HUES64 (cell line): ENCODE measurements around the gene ARHGAP44.

Source experiments
- H3K27ac ChIP-seq: 2 replicates; pipeline ENCODE4 v1.7.0; 2013; ENCODE audit warnings: low read depth, low read length, inconsistent platforms
- H3K27me3 ChIP-seq: 2 replicates; pipeline ENCODE4 v1.6.1; 2013; ENCODE audit warnings: mild to moderate bottlenecking, low read length; ENCODE audit not compliant: insufficient read depth
- H3K36me3 ChIP-seq: 2 replicates; pipeline ENCODE4 v1.6.1; 2013; ENCODE audit warnings: mild to moderate bottlenecking, low read length; ENCODE audit not compliant: insufficient read depth
- H3K4me1 ChIP-seq: 2 replicates; pipeline ENCODE4 v1.6.1; 2013; ENCODE audit warnings: mild to moderate bottlenecking, low read length, moderate library complexity; ENCODE audit not compliant: insufficient read depth
- H3K4me3 ChIP-seq: 2 replicates; pipeline ENCODE4 v1.5.1; 2013; ENCODE audit warnings: mild to moderate bottlenecking, low read length, moderate library complexity
- H3K9ac ChIP-seq: 2 replicates; pipeline ENCODE4 v1.6.1; 2013; ENCODE audit warnings: mild to moderate bottlenecking, low read depth, low read length
- H3K9me3 ChIP-seq: 2 replicates; pipeline ENCODE4 v1.6.1; 2013; ENCODE audit warnings: low read depth, low read length; ENCODE audit not compliant: insufficient read depth
- WGBS: fragments of 150-250, 120-280 bp; methylation state at CpG from one replicate; pipeline ENCODE4 v1.1.7; 2013; ENCODE audit warnings: missing lambda C conversion rate; 5-methylcytosine and 5-hydroxymethylcytosine counted together

ARHGAP44 gene

DNA sequence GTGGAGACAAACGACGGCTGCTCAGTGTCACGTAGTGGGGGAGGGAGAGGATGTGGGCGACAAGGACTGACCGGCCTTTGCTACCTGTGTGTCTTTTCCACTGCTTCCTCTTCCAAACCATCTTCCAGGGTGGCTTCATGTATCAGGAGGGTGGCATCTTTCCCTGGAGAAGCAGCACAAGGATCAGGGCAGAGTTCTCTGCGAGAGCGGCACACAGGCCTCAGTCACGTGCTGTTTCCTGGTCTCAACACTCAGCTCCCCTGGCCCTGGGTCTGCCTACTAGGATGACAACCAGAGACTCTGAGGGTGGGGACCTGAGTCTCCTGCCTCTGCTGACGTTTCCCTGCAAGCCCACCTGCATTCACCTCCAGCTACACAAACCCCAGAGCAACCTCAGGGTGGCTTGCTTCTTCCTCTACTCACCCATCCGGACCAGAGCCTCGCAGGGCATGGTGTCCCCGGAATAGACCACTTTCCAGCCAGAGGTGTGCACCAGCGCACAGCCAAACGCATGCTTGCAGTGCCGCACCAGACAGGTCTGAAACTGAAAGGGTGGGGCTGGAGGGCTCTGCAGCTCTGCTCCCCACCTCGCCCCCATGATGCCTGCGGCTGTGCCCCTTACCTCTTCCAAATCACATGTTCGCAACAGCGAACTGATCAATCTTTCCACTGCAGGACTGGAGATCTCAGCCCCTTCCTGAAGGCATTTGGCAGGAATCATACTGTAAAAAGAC is 205.2 kb downstream of the ARHGAP44 start:
- H3K4me3 ChIP-seq: no peak overlapping the region
- no peak overlapping the region for H3K9ac ChIP-seq
- WGBS: 96% methylated on average over 18 of the region's 19 CpGs
- H3K4me1 ChIP-seq: no peaks in the 10 kb centered on the region
- no peaks in the 10 kb centered on the region for H3K27me3 ChIP-seq
- H3K27ac ChIP-seq: no peak overlapping the region
- H3K9me3 ChIP-seq: no peaks in the 10 kb centered on the region
- peaks cover 96% of the 10 kb centered on the region for H3K36me3 ChIP-seq

DNA sequence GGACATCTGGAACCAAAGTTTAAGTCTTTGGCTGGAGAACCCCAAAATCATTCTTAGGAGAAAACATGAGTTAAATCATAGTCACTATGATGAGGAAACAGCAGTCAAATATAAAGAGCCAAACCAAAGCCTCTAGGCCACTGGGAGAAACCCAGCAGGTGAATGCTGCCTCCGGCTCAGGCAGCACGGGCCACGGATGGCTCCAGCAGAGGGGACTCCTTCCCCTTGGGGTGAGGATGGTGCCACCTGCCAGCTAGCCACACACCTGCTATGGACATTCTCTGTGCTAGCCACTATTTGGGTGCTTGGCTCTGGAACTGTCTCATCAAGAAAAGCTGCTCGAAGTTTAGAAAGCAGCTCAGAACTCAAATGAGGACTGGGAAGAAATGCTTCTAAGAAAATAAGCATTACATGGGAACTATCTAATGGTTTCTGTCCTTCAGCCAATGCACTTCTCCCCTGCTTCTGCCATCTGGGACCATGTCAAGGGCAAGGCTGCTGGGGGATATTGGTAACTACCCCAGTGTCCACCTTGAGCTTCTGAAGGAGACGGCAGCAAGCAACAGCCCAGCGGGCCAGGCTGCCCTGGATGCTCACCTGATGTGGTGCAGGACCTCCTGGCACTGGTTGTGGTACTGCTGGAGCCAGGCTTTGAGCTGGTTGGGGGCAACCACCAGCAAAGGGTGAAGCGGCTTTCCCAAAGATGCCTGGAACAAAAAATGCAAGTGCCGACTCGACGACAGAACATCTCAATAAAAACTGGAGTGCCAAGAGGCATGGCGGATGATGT is 206.0 kb downstream of the ARHGAP44 start:
- H3K36me3 ChIP-seq: peaks cover 100% of the 10 kb centered on the region
- no peak overlapping the region for H3K9ac ChIP-seq
- H3K9me3 ChIP-seq: no peaks in the 10 kb centered on the region
- no peak overlapping the region for H3K27ac ChIP-seq
- no peaks in the 10 kb centered on the region for H3K4me1 ChIP-seq
- WGBS: 94% methylated on average over 11 of the region's 11 CpGs
- no peaks in the 10 kb centered on the region for H3K27me3 ChIP-seq
- H3K4me3 ChIP-seq: no peak overlapping the region

DNA sequence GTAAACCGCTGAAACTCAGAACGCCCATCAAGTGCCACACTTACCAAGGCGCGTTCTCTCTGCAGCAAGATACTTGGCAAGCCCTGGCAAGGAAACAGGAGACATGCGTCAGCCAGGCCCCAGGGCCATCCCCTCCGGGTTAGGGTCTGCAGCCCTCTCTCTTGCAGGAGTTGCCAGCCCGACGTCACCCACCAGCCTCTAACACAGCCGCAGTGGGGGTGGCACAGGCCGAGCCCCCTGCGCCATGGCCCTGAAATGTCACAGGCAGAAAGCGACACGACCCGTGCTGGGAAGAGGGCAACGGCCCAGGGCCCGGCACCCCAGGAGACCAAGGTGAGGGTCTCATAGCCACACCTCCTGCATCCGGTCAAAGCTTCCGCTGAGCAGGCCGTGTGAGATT is 206.6 kb downstream of the ARHGAP44 start:
- no peak overlapping the region for H3K27ac ChIP-seq
- H3K9ac ChIP-seq: no peak overlapping the region
- H3K4me3 ChIP-seq: no peak overlapping the region
- H3K27me3 ChIP-seq: no peaks in the 10 kb centered on the region
- no peaks in the 10 kb centered on the region for H3K9me3 ChIP-seq
- peaks cover 100% of the 10 kb centered on the region for H3K36me3 ChIP-seq
- H3K4me1 ChIP-seq: no peaks in the 10 kb centered on the region
- 96% methylated on average over 19 of the region's 19 CpGs for WGBS

DNA sequence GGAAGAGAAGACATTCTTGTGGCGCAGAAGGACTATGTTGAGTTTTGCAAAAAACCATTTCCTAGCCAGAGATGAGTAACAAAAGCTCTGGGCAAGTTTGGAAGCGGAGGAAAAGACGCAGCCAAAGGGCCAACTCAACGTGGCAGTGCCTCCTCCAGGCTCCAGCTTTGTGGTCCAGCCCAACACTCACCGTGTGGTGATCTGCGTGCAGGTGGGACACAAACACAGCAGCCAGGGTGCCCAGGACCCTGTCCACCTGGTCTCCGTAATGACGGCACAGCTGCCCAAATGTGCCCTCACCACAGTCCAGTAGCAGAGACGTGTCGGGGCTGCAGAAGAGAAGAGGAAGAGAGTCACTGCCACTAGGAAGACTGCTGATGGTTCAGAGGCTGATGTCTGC is 207.1 kb downstream of the ARHGAP44 start:
- no peaks in the 10 kb centered on the region for H3K9me3 ChIP-seq
- H3K36me3 ChIP-seq: peaks cover 100% of the 10 kb centered on the region
- no peak overlapping the region for H3K9ac ChIP-seq
- H3K4me3 ChIP-seq: no peak overlapping the region
- WGBS: 98% methylated on average over 10 of the region's 10 CpGs
- H3K27ac ChIP-seq: no peak overlapping the region
- H3K4me1 ChIP-seq: no peaks in the 10 kb centered on the region
- no peaks in the 10 kb centered on the region for H3K27me3 ChIP-seq

GRCh38 chr17:12996941-12997340 is 207.6 kb downstream of the ARHGAP44 start:
- WGBS: 96% methylated on average over 5 of the region's 5 CpGs
- no peak overlapping the region for H3K4me3 ChIP-seq
- no peaks in the 10 kb centered on the region for H3K27me3 ChIP-seq
- H3K9me3 ChIP-seq: no peaks in the 10 kb centered on the region
- H3K27ac ChIP-seq: no peak overlapping the region
- no peak overlapping the region for H3K9ac ChIP-seq
- no peaks in the 10 kb centered on the region for H3K4me1 ChIP-seq
- peaks cover 100% of the 10 kb centered on the region for H3K36me3 ChIP-seq

- no peaks in the 10 kb centered on the region for H3K4me1 ChIP-seq
- H3K9me3 ChIP-seq: no peaks in the 10 kb centered on the region
- no peaks in the 10 kb centered on the region for H3K27me3 ChIP-seq
- 94% methylated on average over 8 of the region's 8 CpGs for WGBS
- no peak overlapping the region for H3K4me3 ChIP-seq
- no peak overlapping the region for H3K9ac ChIP-seq
- peaks cover 99% of the 10 kb centered on the region for H3K36me3 ChIP-seq
- no peak overlapping the region for H3K27ac ChIP-seq
Measured at GRCh38 chr17:12998461-12998860, 209.2 kb downstream of the ARHGAP44 start.

- peaks cover 99% of the 10 kb centered on the region for H3K36me3 ChIP-seq
- no peaks in the 10 kb centered on the region for H3K4me1 ChIP-seq
- H3K27ac ChIP-seq: no peak overlapping the region
- no peaks in the 10 kb centered on the region for H3K9me3 ChIP-seq
- no peaks in the 10 kb centered on the region for H3K27me3 ChIP-seq
- H3K4me3 ChIP-seq: no peak overlapping the region
- no peak overlapping the region for H3K9ac ChIP-seq
- over 99% methylated on average over 5 of the region's 5 CpGs for WGBS
Measured at GRCh38 chr17:12998874-12999273, 209.6 kb downstream of the ARHGAP44 start.

- H3K9ac ChIP-seq: no peak overlapping the region
- H3K27ac ChIP-seq: no peak overlapping the region
- H3K27me3 ChIP-seq: no peaks in the 10 kb centered on the region
- peaks cover 99% of the 10 kb centered on the region for H3K36me3 ChIP-seq
- WGBS: 97% methylated on average over 8 of the region's 8 CpGs
- no peak overlapping the region for H3K4me3 ChIP-seq
- no peaks in the 10 kb centered on the region for H3K4me1 ChIP-seq
- no peaks in the 10 kb centered on the region for H3K9me3 ChIP-seq
Measured at GRCh38 chr17:13000561-13000960, 211.3 kb downstream of the ARHGAP44 start.

DNA sequence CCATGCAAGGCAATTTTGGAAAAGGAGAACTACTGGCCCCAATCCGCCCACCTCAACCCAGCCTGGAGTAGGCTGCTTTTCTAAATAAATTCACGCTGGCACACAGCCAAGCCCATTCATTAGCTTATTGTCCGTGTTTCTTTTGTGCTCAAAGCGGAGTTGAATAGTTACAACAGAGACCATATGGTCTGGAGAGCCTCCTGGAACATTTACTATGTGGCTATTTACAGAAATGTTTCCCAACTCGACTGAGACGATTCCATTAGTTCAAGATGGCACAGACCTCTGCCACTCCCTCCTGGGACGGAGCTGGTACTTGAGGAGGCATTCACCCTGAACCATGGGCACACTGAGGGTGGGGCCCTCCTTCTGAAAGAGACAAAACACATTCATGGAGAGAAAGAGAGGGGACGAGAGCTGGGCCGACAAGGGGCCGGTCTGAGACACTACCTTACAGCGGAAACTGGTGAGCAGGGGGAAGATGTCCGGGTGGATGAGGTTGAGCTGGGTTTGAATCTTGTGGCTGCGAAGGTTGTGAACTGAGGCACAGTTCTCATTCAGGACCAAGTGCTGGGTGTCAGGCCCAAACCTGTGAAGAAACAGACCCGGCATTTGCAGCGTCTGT is 212.8 kb downstream of the ARHGAP44 start:
- peaks cover 98% of the 10 kb centered on the region for H3K36me3 ChIP-seq
- H3K4me3 ChIP-seq: no peak overlapping the region
- H3K27ac ChIP-seq: no peak overlapping the region
- H3K27me3 ChIP-seq: no peaks in the 10 kb centered on the region
- H3K4me1 ChIP-seq: no peaks in the 10 kb centered on the region
- no peak overlapping the region for H3K9ac ChIP-seq
- WGBS: 98% methylated on average over 15 of the region's 15 CpGs
- H3K9me3 ChIP-seq: no peaks in the 10 kb centered on the region

GRCh38 chr17:13002761-13003453 is 213.6 kb downstream of the ARHGAP44 start:
- Histone ChIP-seq H3K9me3 (no peaks in the 10 kb centered on the region), H3K9ac (no peak overlapping the region), H3K4me3 (no peak overlapping the region), H3K27ac (no peak overlapping the region), H3K4me1 (no peaks in the 10 kb centered on the region), H3K36me3 (peaks cover 98% of the 10 kb centered on the region), H3K27me3 (no peaks in the 10 kb centered on the region)
- 63% methylated on average over 14 of the region's 15 CpGs for WGBS

GRCh38 chr17:13003454-13003851 is 214.2 kb downstream of the ARHGAP44 start:
- H3K4me3 ChIP-seq: no peak overlapping the region
- H3K36me3 ChIP-seq: peaks cover 97% of the 10 kb centered on the region
- H3K9me3 ChIP-seq: no peaks in the 10 kb centered on the region
- no peaks in the 10 kb centered on the region for H3K27me3 ChIP-seq
- H3K27ac ChIP-seq: no peak overlapping the region
- H3K9ac ChIP-seq: no peak overlapping the region
- 91% methylated on average over 9 of the region's 9 CpGs for WGBS
- no peaks in the 10 kb centered on the region for H3K4me1 ChIP-seq
